Keratinocyte (primary cell): ENCODE measurements around the gene SERPINE1. TPM values are rescaled to one million over a fixed set of nuclear protein-coding genes. Genes with fewer than 3 reads are reported as not detected.

Source experiments
- DNase-seq: peaks from one replicate; pipeline ENCODE4 v3.0.0-alpha.2; 2011; ENCODE audit warnings: low read depth, missing footprints, low spot score
- FAIRE-seq: peaks from 2 replicates; lab custom pipeline; 2011; peaks lifted over from hg19 to GRCh38; lab: Jason Lieb, UNC
- H2AFZ ChIP-seq: 2 replicates; pipeline ENCODE4 v1.6.0; 2012; ENCODE audit warnings: low read length, control low read depth, inconsistent platforms; ENCODE audit not compliant: control insufficient read depth
- H3K27ac ChIP-seq: 2 replicates; pipeline ENCODE4 v1.5.1; 2011; ENCODE audit warnings: low read length; ENCODE audit not compliant: control insufficient read depth, insufficient read depth
- H3K27me3 ChIP-seq: 3 replicates; pipeline ENCODE4 v1.6.0; 2011; ENCODE audit warnings: low read length; ENCODE audit not compliant: control insufficient read depth, insufficient read depth; ENCODE audit errors: extremely low read depth
- H3K36me3 ChIP-seq, 2 experiments: 2 replicates in 1 of 2; 3 replicates in 1 of 2; pipeline ENCODE4 v1.5.1; 2011; ENCODE audit warnings: low read length in 2 of 2, mild to moderate bottlenecking in 1 of 2; ENCODE audit not compliant: control insufficient read depth in 2 of 2, insufficient read depth in 2 of 2; ENCODE audit errors: extremely low read depth in 1 of 2
- H3K4me1 ChIP-seq: 3 replicates; pipeline ENCODE4 v1.5.1; 2011; ENCODE audit warnings: low read length; ENCODE audit not compliant: control insufficient read depth, insufficient read depth; ENCODE audit errors: extremely low read depth
- H3K4me2 ChIP-seq: 3 replicates; pipeline ENCODE4 v1.6.0; 2011; ENCODE audit warnings: low read depth, low read length; ENCODE audit not compliant: control insufficient read depth, insufficient read depth; ENCODE audit errors: extremely low read depth
- H3K4me3 ChIP-seq, 3 experiments: fragments of 200-600 bp in 1 of 3; sonication (generic) in 1 of 3; 2 replicates in 2 of 3; 3 replicates in 1 of 3; pipeline ENCODE4 v1.5.1; 2011 to 2016; ENCODE audit warnings: low read length in 3 of 3, mild to moderate bottlenecking in 3 of 3, control low read depth in 2 of 3, inconsistent platforms in 1 of 3, low read depth in 1 of 3, mixed read lengths in 1 of 3, mixed run types in 1 of 3, moderate library complexity in 1 of 3; ENCODE audit not compliant: control insufficient read depth in 2 of 3, insufficient read depth in 2 of 3; ENCODE audit errors: extremely low read depth in 1 of 3
- H3K79me2 ChIP-seq: 2 replicates; pipeline ENCODE4 v1.6.0; 2012; ENCODE audit warnings: low read length; ENCODE audit not compliant: control insufficient read depth, insufficient read depth
- H3K9ac ChIP-seq: 3 replicates; pipeline ENCODE4 v1.6.0; 2011; ENCODE audit warnings: low read length; ENCODE audit not compliant: control insufficient read depth, insufficient read depth; ENCODE audit errors: extremely low read depth
- H3K9me1 ChIP-seq: 3 replicates; pipeline ENCODE4 v1.6.0; 2011; ENCODE audit warnings: low read length; ENCODE audit not compliant: control insufficient read depth, insufficient read depth; ENCODE audit errors: extremely low read depth
- H3K9me3 ChIP-seq: 2 replicates; pipeline ENCODE4 v1.5.1; 2012; ENCODE audit warnings: low read depth, low read length; ENCODE audit not compliant: control insufficient read depth
- H4K20me1 ChIP-seq: 3 replicates; pipeline ENCODE4 v1.6.0; 2011; ENCODE audit warnings: low read length; ENCODE audit not compliant: control insufficient read depth, insufficient read depth; ENCODE audit errors: extremely low read depth
- CTCF ChIP-seq, 3 experiments: IDR thresholded peaks in 1 of 3; conservative IDR thresholded peaks in 1 of 3; optimal IDR thresholded peaks in 1 of 3; 2 replicates in 2 of 3; 3 replicates in 1 of 3; pipeline versions ENCODE3 to v1.5.1; 2011; ENCODE audit warnings: low read length in 3 of 3, mild to moderate bottlenecking in 3 of 3, moderate library complexity in 2 of 3, control low read depth in 1 of 3, inconsistent platforms in 1 of 3; ENCODE audit not compliant: insufficient read depth in 2 of 3; ENCODE audit errors: extremely low read depth in 1 of 3
- EZH2 ChIP-seq: IDR thresholded peaks from one replicate; pipeline ENCODE4 v1.6.1; 2012; ENCODE audit warnings: inconsistent platforms, mild to moderate bottlenecking, low read length, moderate library complexity
- dilution Hi-C: fragments of 300-500 bp; cut with MboI; formaldehyde crosslinking; loops from one replicate; pipeline ENCODE4 v1.7.0; 2020; ENCODE audit warnings: low sequenced_read_pairs; ENCODE audit not compliant: extremely low pct_ligation_motif_present
- polyA plus RNA-seq, 5 experiments: library from polyadenylated mRNA; depleted of rRNA in 3 of 5; stranded (reverse) in 3 of 5; stranded (forward) in 1 of 5; unstranded in 1 of 5; fragments of >200 nt; gene quantifications; 1 replicate in 1 of 5; 2 replicates in 3 of 5; 3 replicates in 1 of 5; pipeline versions ENCODE4 v1.2.1 to v1.2.3, GENCODE V29; 2011 to 2012; ENCODE audit warnings: missing spikeins in 2 of 5, low read depth in 1 of 5, low replicate concordance in 1 of 5

SERPINE1 gene
- polyA plus RNA-seq, 1 donor (not counting 4 experiments of a cell fraction or from before 2014, with no cell fraction given): 522 TPM

- Histone ChIP-seq H3K4me3 (peak overlapping the region in 1 of 3 experiments; percentile 44), H3K9me1 (peaks cover 2% of the 10 kb centered on the region), H3K36me3 (no peaks in the 10 kb centered on the region), H3K4me1 (peaks cover 42% of the 10 kb centered on the region), H3K79me2 (peaks cover 3% of the 10 kb centered on the region), H3K9ac (peak overlapping the region; percentile 71), H4K20me1 (no peaks in the 10 kb centered on the region), H2AFZ (peak overlapping the region; percentile 61), H3K9me3 (no peaks in the 10 kb centered on the region), H3K27ac (peak overlapping the region; percentile 67), H3K27me3 (no peaks in the 10 kb centered on the region), H3K4me2 (peak overlapping the region; percentile 65)
- dilution Hi-C loops: no loop called here
- TF ChIP-seq EZH2 (no peak), CTCF (optimal IDR thresholded peaks at IDR 0.05 in 1 of 3, IDR thresholded peaks at IDR 0.05 in 1 of 3, conservative IDR thresholded peaks at IDR 0.05 in 1 of 3; ENCODE audit: extremely low read depth in 1 of 3, insufficient read depth in 2 of 3, low read length in 3 of 3) (no peak)
- DNase-seq: no peak
- no peak for FAIRE-seq
These were observed 4.6 kb upstream of the SERPINE1 start for GRCh38 chr7:101121991-101122932.

- dilution Hi-C loops: no loop called here
- H4K20me1 ChIP-seq: peaks cover 3% of the 10 kb centered on the region
- no peak overlapping the region for H3K4me3 ChIP-seq
- peaks cover 0 to 5% of the 10 kb centered on the region in 2 experiments for H3K36me3 ChIP-seq
- H3K9me1 ChIP-seq: peaks cover 2% of the 10 kb centered on the region
- H3K27me3 ChIP-seq: no peaks in the 10 kb centered on the region
- H2AFZ ChIP-seq: no peak overlapping the region
- peaks cover 11% of the 10 kb centered on the region for H3K79me2 ChIP-seq
- no peaks in the 10 kb centered on the region for H3K9me3 ChIP-seq
- no peak for TF ChIP-seq EZH2
- no peak for TF ChIP-seq CTCF (optimal IDR thresholded peaks at IDR 0.05 in 1 of 3, IDR thresholded peaks at IDR 0.05 in 1 of 3, conservative IDR thresholded peaks at IDR 0.05 in 1 of 3; ENCODE audit: extremely low read depth in 1 of 3, insufficient read depth in 2 of 3, low read length in 3 of 3)
- no peak overlapping the region for H3K4me2 ChIP-seq
- no peak overlapping the region for H3K9ac ChIP-seq
- FAIRE-seq: no peak
- peak overlapping the region; percentile 67 for H3K27ac ChIP-seq
- peaks cover 46% of the 10 kb centered on the region for H3K4me1 ChIP-seq
- DNase-seq: no peak
These were observed 3.8 kb upstream of the SERPINE1 start for GRCh38 chr7:101122933-101123702.
